IPS DF 19.7 (cell line): Measurements from ENCODE around the gene CLCNKA.

Experiments used
- DNase-seq: peaks from one replicate; pipeline ENCODE4 v3.0.0-alpha.2; 2013; ENCODE audit warnings: low read depth, low spot score

CLCNKA gene

GRCh38 chr1:16077406-16078245, 55.8 kb downstream of the CLCNKA start:
- no peak for DNase-seq

- peak; percentile 42 for DNase-seq
These were observed 57.3 kb downstream of the CLCNKA start for GRCh38 chr1:16078925-16079656.

- DNase-seq: no peak
These were observed 58.8 kb downstream of the CLCNKA start for GRCh38 chr1:16080422-16081150.

GRCh38 chr1:16081636-16082035, 59.8 kb downstream of the CLCNKA start:
- no peak for DNase-seq

- DNase-seq: peak; percentile 30
These were observed 60.6 kb downstream of the CLCNKA start for GRCh38 chr1:16082283-16083038.

- no peak for DNase-seq
These were observed 61.6 kb downstream of the CLCNKA start for GRCh38 chr1:16083486-16083885.
